ENCODE results near the gene TNFAIP8L3.
"Not testable (repeated sequence)": the region's sequence is repeated elsewhere in the genome, so short reads cannot be mapped to it uniquely, and the experiment has no call there.

TNFAIP8L3 gene

GRCh38 chr15:51131596-51132290, 37.0 kb upstream of the TNFAIP8L3 start:
- H3K36me3 ChIP-seq (ENCODE audit: control insufficient read depth, insufficient read depth, low read length), result no peaks in the 10 kb centered on the region
- no peak overlapping the region for H3K27ac ChIP-seq (ENCODE audit: low read depth, low read length)
- H3K27me3 ChIP-seq (ENCODE audit: control insufficient read depth, insufficient read depth, low read length), result no peaks in the 10 kb centered on the region
- H3K4me3 ChIP-seq (ENCODE audit: low read depth, low read length), result no peak overlapping the region
- no peaks in the 10 kb centered on the region for H3K9me3 ChIP-seq (ENCODE audit: control insufficient read depth, insufficient read depth, low read depth, low read length)
- no peaks in the 10 kb centered on the region for H3K4me1 ChIP-seq (ENCODE audit: control insufficient read depth, insufficient read depth, low read length)
- H3K9ac ChIP-seq (ENCODE audit: low read length), result no peak overlapping the region

DNA sequence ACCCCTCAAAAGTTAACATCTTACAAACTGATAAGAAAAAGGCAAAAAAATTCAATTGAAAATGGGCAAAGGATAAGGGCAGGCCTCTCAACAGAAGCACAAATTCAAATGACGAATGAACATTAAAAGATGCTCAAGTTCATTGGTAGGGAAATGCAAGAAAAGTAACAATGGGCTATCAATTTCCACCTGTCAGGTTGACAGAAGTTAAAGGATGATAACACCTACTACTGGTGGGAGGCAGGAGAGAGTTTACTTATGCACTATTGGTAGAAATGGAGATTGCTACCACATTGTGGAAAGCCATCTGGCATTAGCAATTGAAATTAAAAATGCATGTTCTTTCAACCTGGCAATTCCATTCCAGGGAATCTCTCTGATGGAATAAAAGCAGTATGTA, 35.6 kb upstream of the TNFAIP8L3 start:
- no peaks in the 10 kb centered on the region for H3K9me3 ChIP-seq (ENCODE audit: control insufficient read depth, insufficient read depth, low read depth, low read length)
- H3K27ac ChIP-seq (ENCODE audit: low read depth, low read length), result no peak overlapping the region
- H3K9ac ChIP-seq (ENCODE audit: low read length), result no peak overlapping the region
- no peak overlapping the region for H3K4me3 ChIP-seq (ENCODE audit: low read depth, low read length)
- no peaks in the 10 kb centered on the region for H3K4me1 ChIP-seq (ENCODE audit: control insufficient read depth, insufficient read depth, low read length)
- H3K36me3 ChIP-seq (ENCODE audit: control insufficient read depth, insufficient read depth, low read length), result no peaks in the 10 kb centered on the region
- H3K27me3 ChIP-seq (ENCODE audit: control insufficient read depth, insufficient read depth, low read length), result no peaks in the 10 kb centered on the region

GRCh38 chr15:51129535-51130188, 35.0 kb upstream of the TNFAIP8L3 start:
- Histone ChIP-seq H3K9ac (ENCODE audit: low read length) (no peak overlapping the region), H3K27ac (ENCODE audit: low read depth, low read length) (no peak overlapping the region), H3K9me3 (ENCODE audit: control insufficient read depth, insufficient read depth, low read depth, low read length) (peaks cover 1% of the 10 kb centered on the region; the same call in 1 of the 2 replicates), H3K4me1 (ENCODE audit: control insufficient read depth, insufficient read depth, low read length) (no peaks in the 10 kb centered on the region), H3K36me3 (ENCODE audit: control insufficient read depth, insufficient read depth, low read length) (no peaks in the 10 kb centered on the region), H3K4me3 (ENCODE audit: low read depth, low read length) (no peak overlapping the region), H3K27me3 (ENCODE audit: control insufficient read depth, insufficient read depth, low read length) (no peaks in the 10 kb centered on the region)

- H3K36me3 ChIP-seq (ENCODE audit: control insufficient read depth, insufficient read depth, low read length), result no peaks in the 10 kb centered on the region
- no peak overlapping the region for H3K4me3 ChIP-seq (ENCODE audit: low read depth, low read length)
- no peaks in the 10 kb centered on the region for H3K4me1 ChIP-seq (ENCODE audit: control insufficient read depth, insufficient read depth, low read length)
- H3K27ac ChIP-seq (ENCODE audit: low read depth, low read length), result no peak overlapping the region
- no peaks in the 10 kb centered on the region for H3K27me3 ChIP-seq (ENCODE audit: control insufficient read depth, insufficient read depth, low read length)
- peaks cover 2% of the 10 kb centered on the region; the same call in 1 of the 2 replicates for H3K9me3 ChIP-seq (ENCODE audit: control insufficient read depth, insufficient read depth, low read depth, low read length)
- H3K9ac ChIP-seq (ENCODE audit: low read length), result no peak overlapping the region
Measured at GRCh38 chr15:51128701-51129100, 34.0 kb upstream of the TNFAIP8L3 start.

GRCh38 chr15:51126842-51127241, 32.1 kb upstream of the TNFAIP8L3 start:
- Histone ChIP-seq H3K9me3 (ENCODE audit: control insufficient read depth, insufficient read depth, low read depth, low read length) (peaks cover 2% of the 10 kb centered on the region; the same call in 1 of the 2 replicates), H3K4me3 (ENCODE audit: low read depth, low read length) (no peak overlapping the region), H3K9ac (ENCODE audit: low read length) (no peak overlapping the region), H3K27me3 (ENCODE audit: control insufficient read depth, insufficient read depth, low read length) (no peaks in the 10 kb centered on the region), H3K27ac (ENCODE audit: low read depth, low read length) (no peak overlapping the region), H3K4me1 (ENCODE audit: control insufficient read depth, insufficient read depth, low read length) (no peaks in the 10 kb centered on the region), H3K36me3 (ENCODE audit: control insufficient read depth, insufficient read depth, low read length) (no peaks in the 10 kb centered on the region)

- not testable (repeated sequence) for H3K27me3 ChIP-seq (ENCODE audit: control insufficient read depth, insufficient read depth, low read length); H3K27ac ChIP-seq (ENCODE audit: low read depth, low read length); H3K4me3 ChIP-seq (ENCODE audit: low read depth, low read length); H3K9ac ChIP-seq (ENCODE audit: low read length); H3K9me3 ChIP-seq (ENCODE audit: control insufficient read depth, insufficient read depth, low read depth, low read length); H3K4me1 ChIP-seq (ENCODE audit: control insufficient read depth, insufficient read depth, low read length); H3K36me3 ChIP-seq (ENCODE audit: control insufficient read depth, insufficient read depth, low read length)
Measured at GRCh38 chr15:51123002-51123401, 28.3 kb upstream of the TNFAIP8L3 start.

- H3K4me1 ChIP-seq (ENCODE audit: control insufficient read depth, insufficient read depth, low read length), result no peaks in the 10 kb centered on the region
- no peak overlapping the region for H3K4me3 ChIP-seq (ENCODE audit: low read depth, low read length)
- H3K27ac ChIP-seq (ENCODE audit: low read depth, low read length), result no peak overlapping the region
- no peaks in the 10 kb centered on the region for H3K36me3 ChIP-seq (ENCODE audit: control insufficient read depth, insufficient read depth, low read length)
- H3K27me3 ChIP-seq (ENCODE audit: control insufficient read depth, insufficient read depth, low read length), result no peaks in the 10 kb centered on the region
- peaks cover 2% of the 10 kb centered on the region; the same call in 1 of the 2 replicates for H3K9me3 ChIP-seq (ENCODE audit: control insufficient read depth, insufficient read depth, low read depth, low read length)
- H3K9ac ChIP-seq (ENCODE audit: low read length), result no peak overlapping the region
Measured at GRCh38 chr15:51121631-51122225, 27.0 kb upstream of the TNFAIP8L3 start.

DNA sequence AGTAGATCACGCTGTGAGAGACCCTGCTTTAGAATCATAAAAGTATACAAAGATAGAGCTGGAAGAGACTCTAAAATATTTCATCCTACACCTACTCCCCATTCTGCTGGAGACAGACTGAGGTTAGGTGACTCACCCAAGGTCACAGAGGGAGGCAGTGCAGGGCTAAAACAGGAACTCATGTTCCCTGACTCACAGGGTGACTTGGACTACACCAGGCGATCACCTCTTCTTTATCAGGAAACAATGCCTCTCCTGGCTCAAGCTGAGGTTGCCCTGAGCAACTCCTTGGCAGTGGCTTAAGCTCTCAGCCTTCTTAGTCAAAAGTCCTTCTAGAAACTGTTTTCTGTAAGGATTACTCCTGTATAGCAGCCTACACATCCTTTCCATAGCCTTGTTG, 26.4 kb upstream of the TNFAIP8L3 start:
- H3K4me1 ChIP-seq (ENCODE audit: control insufficient read depth, insufficient read depth, low read length), result no peaks in the 10 kb centered on the region; the same call in 1 of the 2 replicates
- H3K27me3 ChIP-seq (ENCODE audit: control insufficient read depth, insufficient read depth, low read length), result no peaks in the 10 kb centered on the region
- no peak overlapping the region for H3K9ac ChIP-seq (ENCODE audit: low read length)
- no peaks in the 10 kb centered on the region for H3K36me3 ChIP-seq (ENCODE audit: control insufficient read depth, insufficient read depth, low read length)
- no peak overlapping the region for H3K4me3 ChIP-seq (ENCODE audit: low read depth, low read length)
- H3K27ac ChIP-seq (ENCODE audit: low read depth, low read length), result no peak overlapping the region
- peaks cover 2% of the 10 kb centered on the region; the same call in 1 of the 2 replicates for H3K9me3 ChIP-seq (ENCODE audit: control insufficient read depth, insufficient read depth, low read depth, low read length)

- H3K27ac ChIP-seq (ENCODE audit: low read depth, low read length), result no peak overlapping the region
- no peak overlapping the region for H3K4me3 ChIP-seq (ENCODE audit: low read depth, low read length)
- no peaks in the 10 kb centered on the region for H3K27me3 ChIP-seq (ENCODE audit: control insufficient read depth, insufficient read depth, low read length)
- no peaks in the 10 kb centered on the region for H3K36me3 ChIP-seq (ENCODE audit: control insufficient read depth, insufficient read depth, low read length)
- no peak overlapping the region for H3K9ac ChIP-seq (ENCODE audit: low read length)
- H3K4me1 ChIP-seq (ENCODE audit: control insufficient read depth, insufficient read depth, low read length), result no peaks in the 10 kb centered on the region; the same call in 1 of the 2 replicates
- no peaks in the 10 kb centered on the region for H3K9me3 ChIP-seq (ENCODE audit: control insufficient read depth, insufficient read depth, low read depth, low read length)
Measured at GRCh38 chr15:51119120-51119519, 24.4 kb upstream of the TNFAIP8L3 start.

DNA sequence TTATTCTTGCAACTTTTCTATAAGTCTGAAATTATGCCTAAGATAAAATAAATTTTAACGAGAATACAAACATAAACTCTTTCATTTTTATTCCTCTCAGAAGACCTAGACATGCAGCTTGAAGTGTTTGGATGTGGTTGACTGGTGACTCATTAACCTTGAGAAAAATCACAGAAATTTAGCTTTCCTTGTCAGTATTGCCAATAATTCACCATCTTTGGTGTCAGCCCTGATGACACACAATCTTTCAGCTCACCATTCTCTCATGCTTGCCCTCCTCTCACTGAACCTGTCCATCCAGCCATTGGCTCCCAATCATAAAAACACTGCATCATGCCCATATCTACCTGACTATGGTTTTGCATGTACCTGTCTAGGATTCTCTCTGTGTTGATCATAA, 22.6 kb upstream of the TNFAIP8L3 start:
- H3K27ac ChIP-seq (ENCODE audit: low read depth, low read length), result no peak overlapping the region
- H3K27me3 ChIP-seq (ENCODE audit: control insufficient read depth, insufficient read depth, low read length), result no peaks in the 10 kb centered on the region
- H3K4me3 ChIP-seq (ENCODE audit: low read depth, low read length), result no peak overlapping the region
- no peak overlapping the region for H3K9ac ChIP-seq (ENCODE audit: low read length)
- no peaks in the 10 kb centered on the region for H3K36me3 ChIP-seq (ENCODE audit: control insufficient read depth, insufficient read depth, low read length)
- no peaks in the 10 kb centered on the region for H3K9me3 ChIP-seq (ENCODE audit: control insufficient read depth, insufficient read depth, low read depth, low read length)
- H3K4me1 ChIP-seq (ENCODE audit: control insufficient read depth, insufficient read depth, low read length), result no peaks in the 10 kb centered on the region; the same call in 1 of the 2 replicates

DNA sequence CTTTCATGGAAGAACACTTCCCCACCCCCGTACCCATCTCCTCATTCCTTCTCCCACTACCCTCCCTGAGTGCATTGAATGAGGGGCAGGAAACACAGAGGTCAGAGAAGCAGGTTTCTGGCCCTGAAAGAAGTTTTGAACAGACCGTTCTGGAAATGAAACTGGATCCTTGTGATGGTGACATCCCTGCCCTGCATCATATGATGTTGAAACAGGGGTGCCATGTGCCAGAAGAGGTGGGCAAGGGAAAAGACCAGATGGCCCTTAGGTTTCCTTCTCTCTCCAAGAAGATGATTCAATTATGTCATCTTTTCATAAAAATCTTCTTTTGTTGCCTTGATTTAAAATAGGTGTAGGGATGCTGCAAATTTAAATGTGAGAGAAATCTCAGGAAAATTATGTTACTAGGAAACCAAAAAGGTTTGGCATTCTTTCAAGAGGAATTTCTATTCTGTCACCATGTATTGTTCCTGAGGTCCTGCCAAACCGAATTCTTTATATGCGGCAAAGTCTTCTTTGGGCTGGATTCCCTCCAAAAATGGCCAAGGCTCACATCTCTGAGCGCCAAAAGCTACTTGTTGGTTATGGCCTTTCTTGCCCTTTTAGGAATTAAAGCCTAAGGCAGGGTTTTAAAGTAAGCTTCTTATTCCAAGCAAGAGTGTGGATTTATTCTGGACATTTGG, 19.9 kb upstream of the TNFAIP8L3 start:
- H3K9me3 ChIP-seq (ENCODE audit: control insufficient read depth, insufficient read depth, low read depth, low read length), result no peaks in the 10 kb centered on the region
- H3K4me3 ChIP-seq (ENCODE audit: low read depth, low read length), result no peak overlapping the region
- no peak overlapping the region for H3K27ac ChIP-seq (ENCODE audit: low read depth, low read length)
- H3K36me3 ChIP-seq (ENCODE audit: control insufficient read depth, insufficient read depth, low read length), result no peaks in the 10 kb centered on the region
- H3K9ac ChIP-seq (ENCODE audit: low read length), result no peak overlapping the region
- no peaks in the 10 kb centered on the region; the same call in 1 of the 2 replicates for H3K4me1 ChIP-seq (ENCODE audit: control insufficient read depth, insufficient read depth, low read length)
- no peaks in the 10 kb centered on the region for H3K27me3 ChIP-seq (ENCODE audit: control insufficient read depth, insufficient read depth, low read length)

Data from HUES6 (cell line).